Measurements from ENCODE around the gene GALNT11.
"Not testable (repeated sequence)": the region's sequence is repeated elsewhere in the genome, so short reads cannot be mapped to it uniquely, and the experiment has no call there.

GALNT11 gene

DNA sequence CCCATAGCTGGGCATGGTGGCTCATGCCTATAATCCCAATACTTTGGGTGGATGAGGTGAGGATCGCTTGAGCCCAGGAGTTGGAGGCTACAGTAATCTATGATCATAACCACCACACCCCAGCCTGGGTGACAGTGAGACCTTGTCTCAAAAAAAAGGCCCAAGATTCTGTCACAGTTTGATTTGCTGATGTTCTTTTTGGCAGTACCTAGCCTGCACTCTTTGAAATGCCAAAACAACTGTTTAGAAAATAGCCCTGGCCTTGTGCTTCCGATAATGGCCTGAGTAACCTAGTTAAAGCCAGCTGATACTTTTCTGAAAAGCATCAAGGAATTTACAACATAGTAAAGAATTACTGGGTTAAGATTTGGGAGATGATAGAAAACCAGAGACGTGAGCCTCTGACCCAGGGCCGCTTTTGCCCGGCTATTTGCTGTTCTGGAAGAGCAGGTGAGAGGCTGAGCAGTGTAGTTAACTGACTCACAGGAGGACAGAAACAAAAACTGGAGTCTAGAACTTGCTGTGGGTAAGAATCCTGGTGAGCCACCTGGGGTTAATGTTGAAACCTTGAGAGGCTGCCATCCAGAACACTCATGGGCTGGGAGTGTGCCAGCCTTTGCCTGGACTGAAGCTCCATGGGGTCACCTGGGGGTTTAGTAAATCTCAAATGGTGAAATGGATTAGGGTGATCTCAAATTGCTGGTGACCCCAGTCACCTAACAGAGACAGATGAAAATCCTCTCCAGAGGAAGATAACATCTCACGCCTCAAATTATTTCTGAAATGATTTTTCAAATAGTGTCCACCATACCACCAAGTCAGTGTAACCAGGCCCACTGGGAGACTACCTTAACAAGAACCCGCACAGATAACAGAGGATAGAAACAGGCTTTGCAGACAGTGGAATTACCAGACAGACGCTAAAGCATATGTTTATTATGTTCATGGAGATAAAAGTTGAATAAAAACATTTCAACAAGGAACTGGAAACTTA is 51.8 kb downstream of the GALNT11 start:
- no peak for DNase-seq

DNA sequence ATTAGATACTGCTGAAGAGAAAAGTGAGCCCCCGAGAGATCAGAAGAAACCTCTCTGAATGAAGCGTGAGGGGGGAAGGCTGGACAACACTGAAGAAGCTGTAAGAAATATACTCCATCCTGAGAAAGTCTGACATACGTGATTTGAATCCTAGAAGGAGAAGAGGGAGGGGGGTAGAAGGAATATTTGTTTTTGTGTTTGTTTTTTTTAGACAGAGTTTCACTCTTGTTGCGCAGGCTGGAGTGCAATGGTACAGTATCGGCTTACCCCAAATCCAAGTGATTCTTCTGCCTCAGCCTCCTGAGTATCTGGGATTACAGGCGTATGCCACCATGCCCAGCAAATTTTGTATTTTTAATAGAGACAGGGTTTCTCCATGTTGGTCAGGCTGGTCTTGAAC is 52.6 kb downstream of the GALNT11 start:
- DNase-seq, result no peak

DNA sequence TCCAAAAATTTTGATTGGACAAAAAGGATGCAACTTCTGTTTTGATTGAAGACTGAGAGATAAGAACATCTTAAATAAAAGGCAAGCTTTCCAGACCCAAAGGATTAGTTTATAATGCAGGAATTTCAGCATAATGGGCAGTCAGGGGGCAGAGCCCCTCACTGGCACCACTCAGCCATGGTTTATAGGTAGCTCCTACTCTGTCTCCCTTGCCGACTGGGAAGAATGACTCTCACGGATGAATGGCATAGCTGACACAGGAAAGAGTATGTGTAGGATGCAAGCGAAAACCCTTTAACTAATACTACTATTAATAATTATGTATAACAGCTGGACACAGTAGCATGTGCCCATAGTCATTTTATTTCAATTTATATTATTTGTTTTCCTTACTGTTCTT is 53.3 kb downstream of the GALNT11 start:
- DNase-seq, result no peak

DNA sequence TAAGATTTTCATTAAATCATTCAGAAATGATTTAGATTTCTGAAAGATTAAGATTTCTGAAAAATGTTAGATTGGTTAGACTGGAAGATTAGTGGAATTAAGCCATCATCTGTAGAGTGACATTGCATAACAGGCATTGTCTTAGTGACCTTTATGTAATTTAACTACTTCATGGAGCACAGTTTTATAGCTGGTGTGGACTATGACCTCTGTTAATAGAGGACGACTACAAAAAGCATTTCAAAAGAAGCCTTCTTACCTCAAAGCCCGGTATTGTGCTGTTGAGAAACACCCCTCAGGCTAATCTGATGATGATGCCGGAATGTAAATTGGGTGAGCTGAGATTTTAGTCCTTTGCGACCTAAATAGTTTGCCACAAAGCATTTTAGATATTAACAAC is 55.6 kb downstream of the GALNT11 start:
- DNase-seq, result no peak

DNA sequence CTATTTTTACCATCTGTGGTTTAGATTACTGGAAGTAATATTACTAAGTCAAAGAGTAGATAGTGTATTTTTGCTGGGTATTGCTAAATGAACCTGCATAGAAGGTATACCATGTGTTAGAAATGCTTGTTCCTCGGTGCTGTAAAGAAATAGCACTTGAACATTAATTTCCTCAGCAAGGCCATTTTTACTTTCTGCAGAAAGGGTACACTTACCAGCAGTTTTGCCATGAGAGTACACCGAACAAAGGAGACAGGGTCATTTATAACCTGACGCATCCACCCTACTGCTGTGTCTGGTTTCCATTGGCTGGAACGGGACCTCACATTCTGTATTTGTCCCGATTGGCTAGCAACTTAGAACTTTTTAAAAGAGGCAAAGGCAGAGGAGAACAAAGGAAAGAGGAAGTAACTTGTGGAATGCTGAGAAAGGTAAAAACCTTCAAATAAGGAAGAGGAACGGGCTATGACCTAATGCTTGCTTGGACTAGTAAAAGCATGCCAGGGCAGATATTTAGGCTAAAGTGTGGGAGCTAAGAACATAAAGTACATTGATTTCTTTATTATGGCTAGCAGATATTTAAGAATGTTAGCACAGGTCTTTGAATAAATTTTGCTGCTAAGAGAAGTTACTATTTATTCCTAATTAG is 56.7 kb downstream of the GALNT11 start:
- not testable (repeated sequence) for DNase-seq

DNA sequence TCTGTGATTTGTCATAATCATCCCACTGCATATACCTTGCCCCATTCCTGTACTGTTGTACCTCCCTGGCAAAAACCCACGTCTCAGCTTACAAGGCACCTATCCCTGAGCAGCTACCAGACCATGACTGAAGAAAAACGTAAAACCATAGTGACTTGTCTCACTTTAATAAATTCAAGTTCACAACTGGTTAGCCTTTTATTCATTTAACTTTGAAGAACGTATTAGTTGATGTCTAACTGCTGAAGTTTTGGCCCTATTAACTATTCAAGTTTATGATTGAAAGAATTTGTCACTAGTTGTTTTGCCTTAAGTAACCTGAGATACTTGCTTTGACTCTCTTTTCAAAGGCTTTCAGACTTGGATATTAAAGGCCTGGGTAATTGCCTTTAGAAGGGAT is 59.7 kb downstream of the GALNT11 start:
- no peak for DNase-seq

DNA sequence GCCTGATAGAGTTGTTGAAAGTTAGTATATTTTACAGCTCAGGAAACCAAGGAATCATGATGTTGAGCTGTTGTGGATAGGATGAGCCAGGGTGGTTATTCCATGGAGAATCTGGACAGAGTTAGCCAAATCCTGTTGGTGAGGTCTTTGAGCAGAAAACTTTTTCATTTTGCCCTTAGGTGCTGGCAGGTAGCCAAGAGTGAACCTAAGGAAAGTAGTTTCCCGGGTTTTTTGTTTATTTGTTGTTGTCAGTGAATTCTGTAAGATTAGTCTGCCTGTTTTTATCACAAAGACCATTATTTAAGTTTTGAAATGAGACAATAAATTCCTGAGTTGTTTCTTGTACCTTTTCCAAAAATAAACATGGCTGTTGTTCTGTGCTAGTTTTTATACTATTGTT is 61.0 kb downstream of the GALNT11 start:
- no peak for DNase-seq

DNA sequence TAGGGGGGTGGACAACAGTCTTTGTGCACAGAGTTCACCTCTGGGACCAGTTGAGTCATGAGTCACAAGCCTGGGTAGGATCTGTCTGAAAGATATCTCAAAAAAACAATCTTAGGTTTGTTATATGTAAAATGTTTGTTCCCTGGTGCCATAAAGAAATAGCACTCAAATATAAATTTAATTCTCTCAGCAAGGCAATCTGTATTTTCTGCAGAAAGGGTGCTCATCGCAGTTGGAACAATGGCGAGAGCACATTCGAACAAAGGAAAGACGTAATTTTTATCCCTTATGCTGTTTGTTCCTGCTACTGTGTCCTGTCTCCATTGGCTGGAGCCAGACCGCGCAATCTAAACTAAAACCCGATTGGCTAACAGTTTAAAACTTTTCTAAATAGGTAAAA is 63.7 kb downstream of the GALNT11 start:
- DNase-seq, result no peak

DNA sequence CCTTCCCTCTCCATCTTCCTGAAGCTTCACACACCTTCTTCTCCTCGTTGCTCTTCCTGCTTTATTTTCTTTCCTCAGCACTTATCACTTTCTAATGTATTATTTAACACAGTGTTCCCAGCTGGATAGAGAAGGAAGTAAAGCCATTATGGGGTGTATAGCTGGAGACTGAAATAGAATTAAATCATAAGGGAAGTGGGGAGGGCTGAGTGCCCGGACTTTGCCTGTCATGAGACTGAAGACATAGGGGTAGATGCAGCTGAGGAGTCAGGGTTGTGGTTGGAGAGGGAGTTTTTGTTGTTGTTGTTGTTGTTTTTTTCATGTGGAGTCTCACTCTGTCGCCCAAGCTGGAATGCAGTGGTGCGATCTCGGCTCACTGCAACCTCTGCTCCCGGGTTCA is 65.3 kb downstream of the GALNT11 start:
- no peak for DNase-seq

DNA sequence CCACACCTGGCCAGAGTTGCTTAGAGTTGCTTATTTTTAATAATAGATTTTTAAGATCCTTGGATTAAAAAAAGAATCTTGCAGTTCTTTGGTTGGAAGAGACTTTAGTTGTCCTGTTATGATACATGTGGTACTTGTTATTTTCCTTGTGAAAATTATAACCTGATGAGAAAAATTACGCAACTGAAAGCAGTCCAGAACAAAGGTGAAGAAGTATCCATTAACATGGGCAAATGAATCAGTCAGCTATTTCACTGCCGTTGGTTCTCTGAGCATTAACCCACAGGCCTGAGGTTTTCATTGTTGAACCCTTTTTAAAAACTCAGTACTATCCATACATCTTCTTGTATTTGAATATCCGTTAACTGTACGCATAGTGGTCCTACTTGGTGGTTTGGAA is 68.2 kb downstream of the GALNT11 start:
- DNase-seq, result no peak

DNA sequence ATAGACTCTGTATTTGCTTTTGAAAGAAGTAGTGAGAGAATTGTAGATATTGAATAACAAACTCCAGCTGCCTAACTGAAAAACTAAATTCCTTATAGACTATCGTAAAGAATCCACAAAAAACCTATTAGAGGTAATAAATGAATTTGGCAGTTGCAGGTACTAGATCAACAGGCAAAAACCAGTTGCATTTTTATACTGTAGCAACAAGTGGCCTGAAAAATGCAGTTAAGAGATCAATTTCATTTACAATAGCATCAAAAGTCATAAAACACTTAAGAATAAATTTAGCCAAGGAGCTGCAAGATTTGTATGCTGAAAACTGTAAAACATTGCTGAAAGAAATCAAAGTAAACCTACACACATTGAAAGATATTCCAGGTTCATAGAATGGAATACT is 70.3 kb downstream of the GALNT11 start:
- no peak for DNase-seq

DNA sequence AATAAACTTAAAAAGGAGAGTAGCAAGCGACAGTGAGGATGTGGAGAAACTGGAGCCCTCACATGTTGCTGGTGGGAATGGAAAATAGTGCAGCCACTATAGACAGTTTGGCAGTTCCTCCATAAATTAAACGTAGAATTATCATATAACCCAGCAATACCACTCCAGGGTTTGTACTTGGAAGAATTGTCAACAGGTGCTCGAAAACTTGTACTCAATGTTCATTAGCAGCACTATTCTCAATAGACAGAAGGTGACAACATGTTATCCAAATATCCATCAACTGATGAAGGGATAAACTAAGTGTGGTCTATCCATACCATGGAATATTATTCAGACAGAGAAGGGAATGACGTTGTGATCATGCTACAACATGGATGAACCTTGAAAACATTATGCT is 71.9 kb downstream of the GALNT11 start:
- no peak for DNase-seq

DNA sequence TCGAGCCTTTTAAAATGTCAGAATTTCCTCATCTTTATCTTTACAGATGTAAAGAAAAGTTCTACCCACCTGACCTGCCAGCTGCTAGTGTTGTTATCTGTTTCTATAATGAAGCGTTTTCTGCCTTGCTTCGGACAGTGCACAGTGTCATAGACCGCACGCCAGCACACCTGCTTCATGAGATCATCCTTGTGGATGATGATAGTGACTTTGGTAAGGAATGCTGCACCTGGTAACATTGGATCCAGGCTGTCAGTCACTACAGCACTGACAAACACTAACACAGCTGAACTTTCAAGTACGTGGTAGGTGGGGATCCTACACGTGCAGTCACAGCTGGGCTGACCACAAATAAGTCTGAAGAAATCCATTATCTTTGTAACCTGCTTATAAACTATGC is 77.6 kb downstream of the GALNT11 start:
- no peak for DNase-seq

DNA sequence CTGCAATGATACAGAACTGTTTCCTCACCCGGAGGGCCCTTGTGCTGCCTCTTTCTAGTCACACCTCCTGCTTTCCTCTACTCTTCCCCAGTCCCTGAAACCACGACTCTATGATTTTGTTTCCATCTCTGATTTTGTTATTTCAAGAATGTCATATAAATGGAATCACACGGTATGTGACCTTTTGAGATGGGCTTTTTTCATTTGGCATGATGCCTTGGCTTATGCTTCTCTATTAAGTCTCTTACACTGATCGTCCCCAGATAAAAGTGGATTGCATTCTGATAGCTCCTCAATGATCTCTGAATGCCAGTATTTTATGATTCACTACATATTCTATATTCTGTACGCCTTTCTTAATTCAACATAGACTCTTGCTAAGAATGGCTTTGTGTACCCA is 78.2 kb downstream of the GALNT11 start:
- no peak for DNase-seq

DNA sequence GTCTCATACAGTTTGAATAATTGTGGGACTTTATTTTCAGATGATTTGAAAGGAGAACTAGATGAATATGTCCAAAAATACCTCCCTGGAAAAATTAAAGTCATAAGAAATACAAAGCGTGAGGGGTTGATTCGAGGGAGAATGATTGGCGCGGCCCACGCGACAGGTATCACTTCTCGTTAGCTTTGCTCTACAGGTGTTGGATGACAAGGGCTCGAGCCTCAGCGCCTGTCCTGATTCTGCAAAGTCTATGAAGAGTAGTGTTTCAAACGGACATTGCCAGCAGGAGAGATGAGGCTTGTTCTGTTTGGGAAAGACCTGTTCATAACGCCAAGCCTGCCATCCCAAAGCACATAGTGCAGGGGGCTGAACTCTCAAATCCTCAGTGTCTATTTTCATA is 79.7 kb downstream of the GALNT11 start:
- DNase-seq, result no peak

DNA sequence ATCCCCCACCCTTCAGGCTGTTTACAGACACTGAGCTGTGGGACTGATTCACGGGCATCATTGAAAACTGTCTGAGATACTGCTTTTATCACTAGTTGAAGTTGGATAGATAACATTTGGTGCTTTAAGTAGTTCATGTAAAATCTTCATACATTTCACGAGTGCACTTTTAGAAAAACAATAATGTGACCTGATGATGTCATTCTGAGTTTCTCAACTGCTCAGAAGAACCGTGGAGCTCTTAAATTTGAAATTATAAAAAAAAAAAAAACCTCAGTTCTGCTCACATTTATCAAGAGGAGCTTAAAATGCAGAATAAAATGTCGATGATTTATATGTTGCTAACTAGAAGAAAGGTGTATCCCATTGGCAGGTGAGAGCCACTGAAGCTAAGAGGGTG is 81.5 kb downstream of the GALNT11 start:
- no peak for DNase-seq

DNA sequence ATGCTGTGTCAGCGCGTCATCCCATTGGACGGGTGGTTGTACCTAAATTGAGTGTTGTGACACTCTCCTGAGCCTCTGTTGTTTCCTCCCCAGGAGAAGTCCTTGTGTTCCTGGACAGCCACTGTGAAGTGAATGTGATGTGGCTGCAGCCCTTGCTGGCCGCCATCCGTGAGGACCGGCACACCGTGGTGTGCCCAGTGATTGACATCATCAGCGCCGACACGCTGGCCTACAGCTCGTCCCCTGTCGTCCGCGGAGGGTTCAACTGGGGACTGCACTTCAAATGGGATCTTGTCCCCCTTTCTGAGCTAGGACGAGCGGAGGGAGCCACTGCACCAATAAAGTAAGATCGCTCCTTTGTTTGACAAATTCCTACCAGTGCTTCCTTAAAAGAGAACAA is 82.5 kb downstream of the GALNT11 start:
- DNase-seq, result no peak

DNA sequence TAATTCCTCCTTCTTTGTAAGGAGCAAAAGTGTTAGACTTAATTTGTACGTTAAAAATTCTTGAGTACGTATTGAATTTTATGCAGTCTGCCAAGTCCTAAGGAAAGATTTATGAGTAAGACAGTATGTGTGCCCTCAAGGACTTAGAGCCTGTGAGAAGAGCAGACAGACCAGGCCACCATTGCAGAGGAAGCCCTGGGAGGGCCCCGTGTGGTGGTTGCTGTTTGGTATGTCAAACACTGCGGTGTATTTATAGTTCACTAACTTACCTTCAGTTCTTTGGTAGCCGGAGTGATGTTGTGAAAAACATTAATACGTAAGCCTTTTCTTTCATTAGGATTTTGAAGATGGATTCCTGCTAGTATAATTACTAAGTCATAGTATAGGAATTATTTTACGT is 82.9 kb downstream of the GALNT11 start:
- DNase-seq, result no peak

DNA sequence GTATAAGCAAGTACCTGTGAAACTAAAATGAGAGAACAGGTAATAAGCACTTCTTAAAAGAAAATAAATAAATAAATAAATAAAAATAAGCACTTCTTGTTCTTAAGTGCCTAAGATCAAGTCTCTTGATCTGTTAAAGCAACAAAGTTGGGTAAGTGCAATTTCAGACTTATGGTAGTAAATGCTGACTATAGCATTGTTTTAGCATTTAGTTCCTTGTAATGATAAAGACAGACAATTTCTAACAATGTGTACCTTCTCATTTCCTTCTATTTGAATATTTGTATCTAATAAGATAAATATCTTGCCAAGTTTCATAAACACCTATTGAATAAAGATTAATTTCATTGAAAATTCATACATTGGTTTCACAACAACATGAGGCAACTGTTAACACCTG is 87.4 kb downstream of the GALNT11 start:
- DNase-seq, result no peak

DNA sequence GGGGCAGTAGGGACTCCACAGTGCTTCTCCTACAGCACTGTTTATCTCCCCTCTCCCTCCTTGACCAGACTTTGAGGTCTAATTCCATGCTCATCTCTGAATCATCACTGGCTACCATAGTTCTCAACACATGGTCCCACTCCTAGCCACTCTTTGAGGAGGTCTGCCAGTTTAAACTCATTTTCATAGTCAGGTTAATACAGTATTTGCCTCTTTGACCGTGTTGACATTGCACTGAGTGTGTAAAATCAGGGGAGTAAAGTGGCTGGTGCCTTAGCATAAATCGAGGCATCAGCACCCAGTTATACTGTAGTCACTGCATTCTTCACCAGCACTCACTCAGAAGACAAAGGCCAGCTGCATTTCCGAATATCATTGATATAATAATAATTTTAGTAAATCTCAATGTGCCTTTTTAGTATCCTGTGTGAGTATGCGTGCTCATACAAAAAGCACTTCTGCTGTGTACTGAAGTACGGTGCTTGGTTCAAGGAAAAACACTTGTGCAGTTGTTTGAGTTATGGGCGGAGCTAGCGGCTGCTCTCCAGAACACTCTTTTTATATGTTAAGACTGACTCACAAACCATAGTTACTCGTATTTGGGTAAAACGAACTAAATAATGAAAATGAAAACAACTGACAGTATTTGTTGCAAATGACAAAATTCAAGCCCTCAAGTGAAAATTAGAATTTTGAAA is 89.7 kb downstream of the GALNT11 start:
- DNase-seq, result no peak

DNA sequence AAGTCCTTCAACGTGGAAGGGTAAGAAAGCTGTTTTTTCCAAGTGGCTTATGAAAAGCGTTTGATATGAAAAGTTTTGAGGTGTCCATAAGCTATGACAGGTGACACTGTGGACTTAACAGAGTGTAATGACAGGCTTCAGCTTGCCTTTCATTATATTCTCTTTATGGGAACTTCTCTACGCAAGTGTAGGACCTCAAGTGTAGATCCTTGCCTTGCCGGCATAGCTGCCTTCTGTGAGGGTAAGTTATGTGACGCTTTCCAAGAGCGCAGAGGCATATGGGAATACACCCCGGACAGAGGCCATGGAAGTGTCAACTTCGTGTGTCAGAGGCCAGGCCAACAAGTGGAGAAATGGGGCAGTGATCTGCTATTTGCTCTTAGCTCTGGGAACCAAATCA is 91.9 kb downstream of the GALNT11 start:
- no peak for DNase-seq

DNA sequence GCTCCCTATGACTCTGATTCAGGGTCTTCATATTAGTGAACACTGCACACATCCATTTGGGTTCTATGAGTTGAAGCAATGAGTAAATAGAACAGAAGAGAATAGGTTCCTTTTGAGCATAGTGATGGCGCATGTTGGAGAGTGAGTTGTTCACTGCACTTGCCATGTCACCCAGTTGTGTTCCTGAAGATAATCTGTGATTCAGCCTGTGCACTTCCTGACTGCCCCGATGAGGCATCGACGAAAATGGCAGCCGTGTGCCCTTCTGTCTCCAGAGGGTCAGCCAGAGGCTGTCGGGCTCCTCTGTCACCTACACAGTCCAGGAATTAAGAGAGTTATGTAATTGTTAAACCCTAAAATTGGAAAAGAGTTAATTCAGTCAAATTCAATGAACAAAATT is 94.7 kb downstream of the GALNT11 start:
- DNase-seq, result no peak

DNA sequence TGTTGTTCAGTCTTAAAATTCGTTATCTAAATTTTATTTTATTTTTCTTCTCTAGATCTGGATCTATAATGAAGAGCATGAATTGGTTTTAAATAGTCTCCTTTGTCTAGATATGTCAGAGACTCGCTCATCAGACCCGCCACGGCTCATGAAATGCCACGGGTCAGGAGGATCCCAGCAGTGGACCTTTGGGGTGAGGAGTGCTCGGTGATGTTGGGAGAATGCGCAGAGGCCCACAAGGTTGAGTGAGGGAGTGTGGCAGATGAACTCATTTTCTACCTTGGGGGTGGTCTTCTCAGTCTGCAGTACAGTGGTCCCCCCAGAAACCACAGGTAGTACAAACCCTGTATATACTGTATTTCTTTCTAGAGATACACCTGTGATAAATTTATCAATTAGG is 95.3 kb downstream of the GALNT11 start:
- DNase-seq, result no peak

DNA sequence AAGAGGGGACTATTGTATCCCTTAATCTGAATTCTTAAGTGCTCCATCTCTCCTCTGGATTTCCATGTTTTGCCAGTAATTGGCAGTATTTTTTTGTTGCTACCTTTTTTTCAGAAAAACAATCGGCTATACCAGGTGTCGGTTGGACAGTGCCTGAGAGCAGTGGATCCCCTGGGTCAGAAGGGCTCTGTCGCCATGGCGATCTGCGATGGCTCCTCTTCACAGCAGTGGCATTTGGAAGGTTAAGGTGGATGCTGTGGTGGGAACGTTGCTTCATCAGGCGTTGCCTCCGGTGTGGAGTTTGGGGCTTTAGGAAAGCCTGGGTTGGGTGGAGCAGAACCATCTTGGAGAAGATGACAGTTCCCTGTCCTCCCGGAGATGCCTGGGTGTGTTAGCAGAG is 96.0 kb downstream of the GALNT11 start:
- DNase-seq, result no peak

Data from activated CD4-positive, alpha-beta T cell treated with anti-CD3 and anti-CD28 coated beads for 4 hours (primary cell).